ENCODE measurements around the gene CADPS2. TPM values are rescaled to one million over a fixed set of nuclear protein-coding genes. Genes with fewer than 3 reads are reported as not detected.
A peak's percentile ranks its signal among the peaks of the same experiment; 100 is the strongest.

CADPS2 gene
- total and polyA plus RNA-seq, 2 donors (not counting 3 experiments of a cell fraction or from before 2014, with no cell fraction given): 9.5 to 22.6 TPM

DNA sequence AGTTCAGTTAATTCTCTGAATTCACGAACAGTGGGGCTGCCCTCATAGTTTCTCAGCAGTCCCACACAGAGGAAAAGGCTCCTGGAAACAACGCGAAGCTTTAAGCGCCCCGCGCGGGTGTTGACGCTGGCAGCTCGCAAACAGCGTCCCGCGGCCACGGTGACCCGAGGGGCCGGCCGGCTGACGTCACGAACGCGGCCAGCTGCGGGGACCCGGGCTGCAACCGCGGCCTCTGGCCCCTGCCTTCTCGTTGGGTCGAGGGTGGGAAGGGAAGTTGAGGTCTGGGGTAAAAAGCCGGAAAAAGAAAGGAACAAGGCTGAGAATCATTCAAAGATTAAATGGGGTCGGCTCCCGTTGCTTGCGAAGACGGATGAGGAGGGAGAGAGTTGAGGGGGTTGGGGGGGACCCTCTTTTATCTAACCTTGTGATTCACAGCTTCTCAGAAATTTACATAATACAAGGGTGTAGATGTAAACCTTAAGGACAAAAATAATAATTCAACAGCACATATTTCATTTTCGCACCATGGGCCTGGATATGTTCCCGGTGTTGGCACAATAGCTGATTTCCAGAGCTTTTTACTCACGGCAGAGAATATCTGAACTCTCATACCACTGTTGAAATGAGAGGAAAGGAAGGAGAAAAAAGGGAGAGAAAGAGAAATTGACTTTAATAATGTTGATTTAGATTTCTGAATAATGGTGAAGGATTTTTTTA, 574.4 kb downstream of the CADPS2 start:
- H3K9me1 ChIP-seq (replicated peaks; ENCODE audit: control insufficient read depth, extremely low read depth, insufficient read depth, low read length): no peaks in the 10 kb centered on the region
- no TSS peak for BruUV-seq (replicated peaks)
- DNase-seq (ENCODE audit: low read depth, low spot score) (no peak), FAIRE-seq (no peak)
- no peaks in the 10 kb centered on the region for H3K36me3 ChIP-seq (ENCODE audit: control insufficient read depth in 2 of 2, extremely low read depth in 1 of 2, insufficient read depth in 2 of 2, low read length in 2 of 2)
- no peak overlapping the region for H3K9ac ChIP-seq (replicated peaks; ENCODE audit: extremely low read depth, insufficient read depth, low read length)
- no peaks in the 10 kb centered on the region for H3K9me3 ChIP-seq (replicated peaks; ENCODE audit: control insufficient read depth, insufficient read depth, low read length)
- no peaks in the 10 kb centered on the region for H3K79me2 ChIP-seq (ENCODE audit: control insufficient read depth, insufficient read depth, low read length)
- H3K4me1 ChIP-seq (ENCODE audit: control insufficient read depth, extremely low read depth, insufficient read depth, low read length): peaks cover 14% of the 10 kb centered on the region
- H2AFZ ChIP-seq (ENCODE audit: low read depth, low read length): no peak overlapping the region
- CTCF ChIA-PET: interaction anchor here (1.0 kb wide), 1 partner anchor 219 kb away, joined by 3 read pairs; no protein-coding TSS in a partner anchor
- H3K4me3 ChIP-seq (replicated peaks in 1 of 3; ENCODE audit: insufficient read depth in 1 of 3, low read depth in 1 of 3, low read length in 3 of 3): peak overlapping the region in 1 of 3 experiments; percentile 18
- no peaks in the 10 kb centered on the region for H4K20me1 ChIP-seq (replicated peaks; ENCODE audit: control insufficient read depth, extremely low read depth, insufficient read depth, low read length)
- dilution Hi-C loops (cut with MboI; ENCODE audit: extremely low pct_ligation_motif_present, low sequenced_read_pairs): no loop called here
- H3K27ac ChIP-seq (ENCODE audit: insufficient read depth, low read depth, low read length): no peak overlapping the region
- H3K27me3 ChIP-seq (ENCODE audit: control insufficient read depth in 2 of 2, insufficient read depth in 2 of 2, low read length in 2 of 2): peaks cover 82 to 100% of the 10 kb centered on the region in 2 experiments
- intact Hi-C loops (cut with micrococcal nuclease): loop anchor here (1.0 to 5.0 kb wide), 2 partner anchors 8 to 170 kb away; partner anchors contain the start of genes AASS and FEZF1
- peak overlapping the region; percentile 34 for H3K4me2 ChIP-seq (ENCODE audit: insufficient read depth, low read length)
- no peak for TF ChIP-seq POLR2AphosphoS5 (IDR thresholded peaks at IDR 0.05; ENCODE audit: insufficient read depth, low read depth, low read length)
- no peak for TF ChIP-seq MYC (IDR thresholded peaks at IDR 0.05; ENCODE audit: low read depth, low read length)
- TF ChIP-seq POLR2A (IDR thresholded peaks at IDR 0.05; ENCODE audit: low read depth, low read length): no peak
- TF ChIP-seq EZH2 (IDR thresholded peaks at IDR 0.05; ENCODE audit: borderline replicate concordance, low read depth, low read length, severe bottlenecking): peak; percentile 60
- TF ChIP-seq, protein P1, sequence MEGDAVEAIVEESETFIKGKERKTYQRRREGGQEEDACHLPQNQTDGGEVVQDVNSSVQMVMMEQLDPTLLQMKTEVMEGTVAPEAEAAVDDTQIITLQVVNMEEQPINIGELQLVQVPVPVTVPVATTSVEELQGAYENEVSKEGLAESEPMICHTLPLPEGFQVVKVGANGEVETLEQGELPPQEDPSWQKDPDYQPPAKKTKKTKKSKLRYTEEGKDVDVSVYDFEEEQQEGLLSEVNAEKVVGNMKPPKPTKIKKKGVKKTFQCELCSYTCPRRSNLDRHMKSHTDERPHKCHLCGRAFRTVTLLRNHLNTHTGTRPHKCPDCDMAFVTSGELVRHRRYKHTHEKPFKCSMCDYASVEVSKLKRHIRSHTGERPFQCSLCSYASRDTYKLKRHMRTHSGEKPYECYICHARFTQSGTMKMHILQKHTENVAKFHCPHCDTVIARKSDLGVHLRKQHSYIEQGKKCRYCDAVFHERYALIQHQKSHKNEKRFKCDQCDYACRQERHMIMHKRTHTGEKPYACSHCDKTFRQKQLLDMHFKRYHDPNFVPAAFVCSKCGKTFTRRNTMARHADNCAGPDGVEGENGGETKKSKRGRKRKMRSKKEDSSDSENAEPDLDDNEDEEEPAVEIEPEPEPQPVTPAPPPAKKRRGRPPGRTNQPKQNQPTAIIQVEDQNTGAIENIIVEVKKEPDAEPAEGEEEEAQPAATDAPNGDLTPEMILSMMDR (IDR thresholded peaks at IDR 0.05; ENCODE audit: extremely low read depth in 1 of 2, insufficient read depth in 1 of 2, low read depth in 1 of 2, low read length in 2 of 2): no peak
- TF ChIP-seq, protein P2, sequence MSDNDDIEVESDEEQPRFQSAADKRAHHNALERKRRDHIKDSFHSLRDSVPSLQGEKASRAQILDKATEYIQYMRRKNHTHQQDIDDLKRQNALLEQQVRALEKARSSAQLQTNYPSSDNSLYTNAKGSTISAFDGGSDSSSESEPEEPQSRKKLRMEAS (IDR thresholded peaks at IDR 0.05; ENCODE audit: insufficient read depth, insufficient read length): no peak
- no peak for TF ChIP-seq FOS (IDR thresholded peaks at IDR 0.05; ENCODE audit: borderline replicate concordance, insufficient read depth, low read length)
- POLR2A ChIA-PET: no interaction called here
